Measurements from ENCODE around the gene PDE4D. TPM values are rescaled to one million over a fixed set of nuclear protein-coding genes. Genes with fewer than 3 reads are reported as not detected.

The PDE4D gene
- total and polyA plus RNA-seq, 2 of the 4 experiments (the other 2 are of a cell fraction): 1.4 to 7.9 TPM

DNA sequence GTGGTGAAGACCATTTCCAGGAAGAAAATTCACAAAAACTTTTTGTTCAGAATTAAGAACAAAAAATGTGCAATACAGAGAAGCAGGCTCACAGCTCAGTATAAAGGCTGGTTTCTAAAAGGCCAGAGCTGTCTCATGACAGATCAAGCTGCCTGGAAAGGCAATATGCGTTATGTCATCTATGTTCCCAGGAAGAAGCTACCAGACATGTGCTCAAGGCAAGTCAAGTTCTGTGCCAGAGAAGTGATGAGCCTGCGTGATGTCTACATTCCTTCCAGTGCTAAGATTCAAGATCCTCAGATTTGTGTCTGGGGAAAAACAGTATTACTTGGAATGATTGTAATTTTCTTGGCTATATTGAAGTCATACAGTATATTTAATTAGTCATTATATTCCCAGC is 104.3 kb downstream of the PDE4D start:
- ATAC-seq (ENCODE audit: low read depth) (no peak), DNase-seq (no peak)
- Histone ChIP-seq H3K18ac (ENCODE audit: low read depth, low read length) (no peak overlapping the region), H4K91ac (ENCODE audit: insufficient read depth, low read depth, low read length) (no peak overlapping the region), H3K9me1 (ENCODE audit: insufficient read depth, low read length) (no peaks in the 10 kb centered on the region; the same call in 1 of the 2 replicates), H3K56ac (ENCODE audit: extremely low read depth, insufficient read depth, low read length) (no peak overlapping the region), H4K8ac (ENCODE audit: low read depth in 2 of 2, low read length in 2 of 2) (no peak overlapping the region), H3K79me1 (ENCODE audit: low read depth in 1 of 2, low read length in 2 of 2) (no peaks in the 10 kb centered on the region), H4K20me1 (ENCODE audit: insufficient read depth, low read length) (no peaks in the 10 kb centered on the region), H3K4me1 (ENCODE audit: control insufficient read depth, insufficient read depth, low read length) (peaks cover 2% of the 10 kb centered on the region; the same call in 1 of the 2 replicates), H3K27me3 (ENCODE audit: control insufficient read depth, insufficient read depth, low read length) (no peaks in the 10 kb centered on the region; the same call in 1 of the 2 replicates), H2BK5ac (ENCODE audit: low read depth, low read length, poor library complexity, severe bottlenecking) (no peak overlapping the region), H3K27ac (ENCODE audit: insufficient read depth, low read length) (no peak overlapping the region), H3K4me2 (ENCODE audit: low read depth, low read length) (no peak overlapping the region), H3K14ac (replicated peaks; ENCODE audit: low read depth, low read length) (no peak overlapping the region), H2BK15ac (ENCODE audit: low read depth, low read length) (no peak overlapping the region), H2BK120ac (ENCODE audit: low read depth, low read length) (no peak overlapping the region), H4K5ac (ENCODE audit: low read depth, low read length) (no peak overlapping the region), H2AFZ (replicated peaks; ENCODE audit: low read length, poor library complexity) (no peak overlapping the region), H3K36me3 (ENCODE audit: control insufficient read depth, insufficient read depth, low read length) (no peaks in the 10 kb centered on the region), H3K23ac (ENCODE audit: low read depth, low read length) (no peak overlapping the region), H2AK5ac (ENCODE audit: low read depth, low read length) (no peak overlapping the region), H2AK9ac (replicated peaks; ENCODE audit: low read depth, low read length, poor library complexity) (no peak overlapping the region), H3K4ac (ENCODE audit: low read depth, low read length) (no peak overlapping the region), H3K4me3 (ENCODE audit: insufficient read depth, low read depth, low read length) (no peak overlapping the region), H3K9ac (ENCODE audit: low read depth, low read length) (no peak overlapping the region), H3K9me3 (ENCODE audit: control insufficient read depth, insufficient read depth, low read length) (no peaks in the 10 kb centered on the region), H2BK20ac (ENCODE audit: low read depth, low read length) (no peak overlapping the region)
- TF ChIP-seq RCOR1 (IDR thresholded peaks at IDR 0.05; ENCODE audit: insufficient replicate concordance, low read length): no peak
- no peak for TF ChIP-seq MAZ (IDR thresholded peaks at IDR 0.05; ENCODE audit: borderline replicate concordance, low read depth, low read length)
- TF ChIP-seq MAFK (IDR thresholded peaks at IDR 0.05; ENCODE audit: low read depth, low read length): no peak
- no peak for TF ChIP-seq FOS (IDR thresholded peaks at IDR 0.05; ENCODE audit: low read depth, low read length)
- no peak for TF ChIP-seq CEBPB (IDR thresholded peaks at IDR 0.05; ENCODE audit: low read depth, low read length)
- intact Hi-C loops (cut with micrococcal nuclease) (no loop called here), in situ Hi-C loops (cut with MboI; ENCODE audit: low sequenced_read_pairs) (loop anchor here (25.0 kb wide), 1 partner anchor 277 kb away; no protein-coding TSS in a partner anchor), dilution Hi-C loops (cut with HindIII; ENCODE audit: low sequenced_read_pairs, unreplicated experiment) (no loop called here)
- ChIA-PET CTCF (interaction anchor here (0.9 kb wide), 1 partner anchor 12 kb away, joined by 4 read pairs; no protein-coding TSS in a partner anchor), POLR2A (ENCODE audit: unreplicated experiment) (no interaction called here)
- no TSS peak for BruUV-seq (replicated peaks)
- WGBS, 2 experiments (ENCODE audit: extremely low coverage in 2 of 2, insufficient read length in 1 of 2): no CpG with 5 or more reads among the region's 2 CpGs

Measured in IMR-90 (cell line).